HEK293T (cell line): ENCODE measurements around the gene MAZ.

Experiments
- CTCF ChIA-PET: fragments of 350-600 bp; formaldehyde crosslinking; extraction: SDS; loops from one replicate; lab custom pipeline; 2021; ENCODE audit warnings: antibody characterized with exemption, inconsistent platforms; lab: Yijun Ruan, JAX
- POLR2A ChIA-PET: fragments of 350-600 bp; formaldehyde crosslinking; extraction: SDS; loops from one replicate; lab custom pipeline; 2020; ENCODE audit warnings: antibody characterized with exemption, inconsistent platforms; lab: Yijun Ruan, JAX
- DNase-seq: peaks from one replicate; pipeline ENCODE4 v3.0.0; 2012; ENCODE audit warnings: mixed read lengths; ENCODE audit errors: extremely low spot score
- ARNT ChIP-seq: fragments of 450-650 bp; IDR thresholded peaks from 2 replicates; pipeline ENCODE4 v1.6.1; 2017; ENCODE audit warnings: mild to moderate bottlenecking
- BHLHE40 ChIP-seq: fragments of 450-650 bp; IDR thresholded peaks from 2 replicates; pipeline ENCODE4 v1.6.1; 2016; ENCODE audit warnings: mild to moderate bottlenecking, moderate library complexity, borderline replicate concordance
- CTBP1 ChIP-seq: fragments of 450-650 bp; IDR thresholded peaks from 2 replicates; pipeline ENCODE4 v1.6.1; 2016; ENCODE audit warnings: borderline replicate concordance
- ELF4 ChIP-seq: fragments of 450-650 bp; IDR thresholded peaks from 2 replicates; pipeline ENCODE4 v1.6.1; 2017; ENCODE audit warnings: antibody characterized with exemption
- FOXA1 ChIP-seq: fragments of 450-650 bp; IDR thresholded peaks from 2 replicates; pipeline ENCODE4 v1.6.1; 2016; ENCODE audit warnings: mild to moderate bottlenecking
- FOXK2 ChIP-seq: fragments of 450-650 bp; IDR thresholded peaks from 2 replicates; pipeline ENCODE4 v1.6.1; 2016; ENCODE audit warnings: mild to moderate bottlenecking
- FOXM1 ChIP-seq: fragments of 450-650 bp; IDR thresholded peaks from 2 replicates; pipeline ENCODE4 v1.6.1; 2017; ENCODE audit warnings: mild to moderate bottlenecking, borderline replicate concordance
- HDGF ChIP-seq: fragments of 450-650 bp; IDR thresholded peaks from 2 replicates; pipeline ENCODE4 v1.6.1; 2017; ENCODE audit warnings: antibody characterized with exemption, borderline replicate concordance
- L3MBTL2 ChIP-seq: fragments of 450-650 bp; conservative IDR thresholded peaks from 2 replicates; pipeline ENCODE4 v1.6.1; 2016; ENCODE audit warnings: mild to moderate bottlenecking
- LEF1 ChIP-seq: fragments of 450-650 bp; IDR thresholded peaks from 2 replicates; pipeline ENCODE4 v1.6.1; 2017; ENCODE audit warnings: mild to moderate bottlenecking, borderline replicate concordance
- NFRKB ChIP-seq: fragments of 450-650 bp; IDR thresholded peaks from 2 replicates; pipeline ENCODE4 v1.6.1; 2016; ENCODE audit warnings: mild to moderate bottlenecking, moderate library complexity
- PKNOX1 ChIP-seq: fragments of 450-650 bp; IDR thresholded peaks from 2 replicates; pipeline ENCODE4 v1.6.1; 2016
- SP1 ChIP-seq: fragments of 450-650 bp; IDR thresholded peaks from 2 replicates; pipeline ENCODE4 v1.6.1; 2017
- SUZ12 ChIP-seq: fragments of 450-650 bp; IDR thresholded peaks from 2 replicates; pipeline ENCODE4 v1.6.1; 2016; ENCODE audit warnings: mild to moderate bottlenecking
- TARDBP ChIP-seq: fragments of 450-650 bp; IDR thresholded peaks from 2 replicates; pipeline ENCODE4 v1.6.1; 2016
- ZNF384 ChIP-seq: fragments of 450-650 bp; IDR thresholded peaks from 2 replicates; pipeline ENCODE4 v1.6.1; 2016

Gene MAZ

DNA sequence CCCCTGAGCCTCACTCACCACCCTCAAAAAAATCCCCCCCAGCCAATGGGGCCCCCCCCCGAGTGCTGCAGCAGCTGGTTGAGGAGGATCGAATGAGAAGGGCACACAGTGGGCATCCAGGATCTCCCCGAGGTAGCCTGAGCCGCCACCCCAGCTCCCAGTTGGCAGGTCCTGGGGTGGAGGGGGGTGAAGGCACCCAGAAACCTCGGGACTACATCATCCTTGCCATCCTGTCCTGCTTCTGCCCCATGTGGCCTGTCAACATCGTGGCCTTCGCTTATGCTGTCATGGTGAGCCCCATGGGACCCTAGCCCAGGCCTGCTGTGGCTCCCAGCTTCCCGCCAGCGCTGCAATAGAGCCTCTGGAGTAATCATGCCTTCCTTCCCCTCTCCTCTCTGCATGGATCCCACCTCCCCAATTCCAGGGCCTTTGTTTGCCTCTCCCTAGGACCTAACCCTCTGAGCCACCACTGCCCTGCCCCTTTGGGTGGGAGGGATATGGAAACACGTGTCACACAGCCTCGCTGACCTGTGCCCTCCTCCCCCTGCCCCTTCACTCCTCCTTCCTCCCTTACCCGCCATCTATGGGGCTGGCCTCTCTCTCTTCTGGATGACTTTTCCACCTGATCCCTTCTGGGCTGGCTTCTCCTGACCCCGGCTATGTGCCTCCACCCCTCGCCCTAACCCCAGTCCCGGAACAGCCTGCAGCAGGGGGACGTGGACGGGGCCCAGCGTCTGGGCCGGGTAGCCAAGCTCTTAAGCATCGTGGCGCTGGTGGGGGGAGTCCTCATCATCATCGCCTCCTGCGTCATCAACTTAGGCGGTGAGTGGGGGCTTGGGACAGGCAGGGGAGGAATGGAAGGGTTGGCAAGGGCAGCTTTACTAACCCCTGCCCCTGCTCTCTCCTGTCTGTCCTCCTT lies 7.6 kb downstream of the MAZ start:
- CTCF ChIA-PET, result no interaction called here
- DNase-seq, result no peak
- TF ChIP-seq CTBP1, result no peak
- TF ChIP-seq BHLHE40, result no peak
- TF ChIP-seq PKNOX1, result no peak
- no peak for TF ChIP-seq HDGF
- TF ChIP-seq FOXM1, result no peak
- TF ChIP-seq TARDBP, result no peak
- no peak for TF ChIP-seq L3MBTL2
- TF ChIP-seq SP1, result no peak
- no peak for TF ChIP-seq FOXK2
- TF ChIP-seq LEF1, result no peak
- no peak for TF ChIP-seq ZNF384
- TF ChIP-seq NFRKB, result no peak
- TF ChIP-seq ARNT, result no peak
- no peak for TF ChIP-seq ELF4
- TF ChIP-seq FOXA1, result no peak
- TF ChIP-seq SUZ12, result no peak
- POLR2A ChIA-PET, result interaction anchor here (1.1 to 10.8 kb wide), 4 partner anchors 9 to 279 kb away, joined by 3 to 176 read pairs (median 3); partner anchors contain the start of gene MAZ

GRCh38 chr16:29814592-29814991 lies 8.3 kb downstream of the MAZ start:
- TF ChIP-seq L3MBTL2 (no peak), ELF4 (no peak), FOXA1 (no peak), LEF1 (no peak), HDGF (no peak), SP1 (no peak), ARNT (no peak), FOXM1 (no peak), PKNOX1 (no peak), SUZ12 (no peak), NFRKB (no peak), TARDBP (no peak), FOXK2 (no peak), ZNF384 (no peak), BHLHE40 (no peak), CTBP1 (no peak)
- POLR2A ChIA-PET, result interaction anchor here (1.1 to 10.8 kb wide), 5 partner anchors 10 to 278 kb away, joined by 3 to 176 read pairs (median 8); partner anchors contain the start of genes KCTD13 and MAZ
- no peak for DNase-seq
- CTCF ChIA-PET, result no interaction called here

DNA sequence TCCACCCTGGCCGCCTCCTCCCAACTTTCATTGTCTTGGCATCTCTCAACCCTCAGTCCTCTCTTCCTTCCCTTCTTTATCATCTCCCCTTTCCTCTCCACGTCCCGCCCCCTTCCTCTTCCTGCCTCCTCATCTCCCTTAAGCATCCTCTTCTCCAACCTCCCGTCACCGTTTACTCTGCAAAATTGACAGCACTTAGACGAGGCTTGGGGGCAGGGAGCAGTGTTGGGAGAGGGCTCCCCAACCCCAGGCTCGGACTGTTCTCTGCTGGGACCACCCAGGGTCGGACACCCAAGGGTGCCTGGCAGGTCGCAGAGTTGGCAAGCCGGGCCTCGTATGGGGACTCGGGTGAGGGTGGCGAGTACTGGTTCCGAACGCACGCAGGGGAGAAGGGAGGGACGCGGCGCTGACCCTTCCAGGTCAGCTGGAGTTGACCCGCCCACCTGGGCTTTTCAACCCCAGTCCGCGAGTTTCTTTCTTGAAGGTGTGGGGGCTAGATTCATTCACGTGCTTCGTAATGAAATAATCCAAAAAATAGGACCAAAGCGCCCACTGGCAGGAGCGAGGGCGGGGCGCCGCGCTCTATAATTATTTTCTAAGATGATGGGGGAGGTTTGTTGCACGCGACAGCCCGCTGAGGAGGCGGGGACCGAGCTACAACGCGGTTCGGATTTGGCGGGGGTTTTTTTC lies 8.8 kb downstream of the MAZ start:
- CTCF ChIA-PET, result interaction anchor here (0.6 to 6.1 kb wide), 13 partner anchors 8 to 1169 kb away, joined by 3 to 52 read pairs (median 4); partner anchors contain the start of gene MAZ
- no peak for DNase-seq
- POLR2A ChIA-PET, result interaction anchor here (0.6 to 10.8 kb wide), 25 partner anchors 10 to 1227 kb away, joined by 3 to 176 read pairs (median 5); partner anchors contain the start of genes ASPHD1, C16orf92, KCTD13 and KIF22
- TF ChIP-seq L3MBTL2 (no peak), LEF1 (no peak), FOXK2 (no peak), SP1 (no peak), TARDBP (no peak), SUZ12 (no peak), NFRKB (no peak), ELF4 (no peak), FOXM1 (no peak), CTBP1 (no peak), ARNT (no peak), PKNOX1 (no peak), ZNF384 (no peak), BHLHE40 (no peak), FOXA1 (no peak), HDGF (no peak)

DNA sequence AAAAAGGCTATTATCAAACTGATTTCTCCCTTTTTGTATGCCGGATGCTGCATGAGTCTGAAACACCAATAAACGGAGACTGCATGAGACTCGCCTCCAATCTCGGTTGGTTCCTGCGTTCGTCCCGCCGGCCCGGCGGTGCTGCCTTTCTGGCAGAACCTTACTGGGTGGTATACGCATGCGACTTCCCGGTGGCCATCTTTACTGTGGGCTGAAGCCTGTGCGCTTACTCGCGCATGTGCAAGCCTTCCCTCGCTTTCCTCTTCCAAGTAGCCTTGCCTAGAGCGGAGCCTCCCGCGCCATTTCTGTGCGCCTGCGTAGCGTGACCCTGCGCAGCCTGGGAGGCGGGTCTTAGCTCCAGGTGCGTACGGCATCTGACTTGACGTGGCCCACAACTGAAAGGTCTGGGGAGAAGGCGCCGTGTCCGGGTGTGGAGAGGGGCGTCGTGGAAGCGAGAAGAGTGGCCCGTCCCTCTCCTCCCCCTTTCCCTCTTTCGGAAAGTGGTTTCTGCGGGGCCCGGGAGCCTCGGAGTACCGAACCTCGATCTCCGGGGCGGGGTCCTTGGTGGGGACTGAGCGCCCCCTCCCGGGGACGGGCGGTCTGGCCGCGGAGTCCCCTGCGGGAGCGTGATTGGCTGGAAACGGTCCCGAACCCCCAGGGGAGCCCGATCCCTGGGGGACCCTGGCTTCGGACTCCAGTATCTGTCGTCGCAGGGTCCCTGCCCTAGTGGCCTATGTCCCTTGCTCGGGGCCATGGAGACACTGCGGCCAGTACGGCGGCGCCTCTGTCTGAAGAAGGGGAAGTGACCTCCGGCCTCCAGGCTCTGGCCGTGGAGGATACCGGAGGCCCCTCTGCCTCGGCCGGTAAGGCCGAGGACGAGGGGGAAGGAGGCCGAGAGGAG lies 9.7 kb downstream of the MAZ start, which contains the start of gene PAGR1:
Gene PAGR1, plus strand, starts transcription at position 360 of the 901 bp plus-strand sequence. Its CDS starts 374 bp downstream, at position 734.
- ChIA-PET CTCF (interaction anchor here (0.6 to 6.1 kb wide), 19 partner anchors 9 to 1200 kb away, joined by 3 to 52 read pairs (median 4); partner anchors contain the start of gene MAZ), POLR2A (interaction anchor here (0.6 to 10.8 kb wide), 32 partner anchors 9 to 1226 kb away, joined by 3 to 176 read pairs (median 4); partner anchors contain the start of genes ASPHD1, C16orf92, HSD3B7 and KCTD13)
- DNase-seq, result peak; percentile 99
- TF ChIP-seq ZNF384, result no peak
- TF ChIP-seq SUZ12, result no peak
- TF ChIP-seq PKNOX1, result no peak
- TF ChIP-seq FOXK2, result no peak
- no peak for TF ChIP-seq NFRKB
- TF ChIP-seq BHLHE40, result no peak
- TF ChIP-seq ARNT, result no peak
- no peak for TF ChIP-seq FOXA1
- TF ChIP-seq TARDBP, result no peak
- TF ChIP-seq SP1, result no peak
- TF ChIP-seq L3MBTL2, result no peak
- TF ChIP-seq FOXM1, result no peak
- no peak for TF ChIP-seq CTBP1
- no peak for TF ChIP-seq HDGF
